HCT116 (cell line): ENCODE data around the gene PPP2R5D. TPM values are rescaled to one million over a fixed set of nuclear protein-coding genes. Genes with fewer than 3 reads are reported as not detected.
A peak's percentile ranks its signal among the peaks of the same experiment; 100 is the strongest.

Experiments used
- ATAC-seq: fragments of 200-7000 bp; cut with Tn5 transposase; 2 replicates; pipeline ENCODE4 v1.9.1; 2020; ENCODE audit warnings: mild to moderate bottlenecking, moderate library complexity
- BruUV-seq: library from RNA; stranded (reverse); fragments of 400-500 nt; replicated peaks from 2 replicates; lab custom pipeline; 2021; lab: Mats Ljungman, UMichigan
- CTCF ChIA-PET: fragments of 300-600 bp; sonication (Branson Sonifier 250); formaldehyde crosslinking; loops from one replicate; lab custom pipeline; 2021; ENCODE audit warnings: antibody characterized with exemption; lab: Charles Lee
- POLR2A ChIA-PET: fragments of 300-600, 350-600 bp; sonication (Branson Sonifier 250); formaldehyde crosslinking; loops from one replicate; lab custom pipeline; 2021; ENCODE audit warnings: antibody characterized with exemption; lab: Charles Lee
- RAD21 ChIA-PET, 2 experiments: fragments of 300-600 bp; sonication (Branson Sonifier 250); formaldehyde crosslinking; loops; one replicate each; lab custom pipeline; 2023; ENCODE audit warnings: low total read pairs in 2 of 2; ENCODE audit not compliant: uncharacterized antibody in 2 of 2, unreplicated experiment in 2 of 2, low non-redundant PET in 1 of 2; lab: Charles Lee
- DNase-seq: peaks from one replicate; pipeline ENCODE4 v3.0.0-alpha.2; 2010; ENCODE audit warnings: low read depth, low spot score
- H2AFZ ChIP-seq: fragments of 200-600 bp; shearing (Covaris generic), sonication (generic); 2 replicates; pipeline ENCODE4 v1.6.1; 2017; ENCODE audit warnings: low read depth, mixed run types, mixed read lengths, antibody characterized with exemption, low read length; ENCODE audit not compliant: poor library complexity, severe bottlenecking
- H3K27ac ChIP-seq: 2 replicates; pipeline ENCODE4 v1.5.1; 2012; ENCODE audit warnings: low read depth, low read length
- H3K27me3 ChIP-seq: fragments of 200-600 bp; sonication (generic); 2 replicates; pipeline ENCODE4 v1.6.1; 2016; ENCODE audit warnings: mixed run types, low read length, mixed read lengths; ENCODE audit not compliant: insufficient read depth
- H3K36me3 ChIP-seq, 2 experiments: fragments of 200-500 bp in 1 of 2; fragments of 200-600 bp in 1 of 2; sonication (Bioruptor generic) in 1 of 2; sonication (generic) in 1 of 2; 2 replicates each; pipeline versions ENCODE4 v1.5.1 to v1.6.1; 2014 to 2016; ENCODE audit warnings: low read length in 2 of 2, inconsistent platforms in 1 of 2, mixed read lengths in 1 of 2, mixed run types in 1 of 2; ENCODE audit not compliant: insufficient read depth in 2 of 2, control insufficient read depth in 1 of 2
- H3K4me1 ChIP-seq, 2 experiments: fragments of 200-600 bp in 1 of 2; sonication (generic) in 1 of 2; 2 replicates each; pipeline versions ENCODE4 v1.5.1 to v1.6.1; 2012 to 2017; ENCODE audit warnings: low read length in 2 of 2, inconsistent platforms in 1 of 2, mild to moderate bottlenecking in 1 of 2, mixed read lengths in 1 of 2, mixed run types in 1 of 2, moderate library complexity in 1 of 2; ENCODE audit not compliant: insufficient read depth in 2 of 2, control insufficient read depth in 1 of 2
- H3K4me2 ChIP-seq: fragments of 200-600 bp; sonication (generic); 2 replicates; pipeline ENCODE4 v1.6.1; 2017; ENCODE audit warnings: mixed run types, low read length, mixed read lengths
- H3K4me3 ChIP-seq, 2 experiments: fragments of 200-600 bp in 1 of 2; sonication (generic) in 1 of 2; replicated peaks in 1 of 2; 2 replicates each; pipeline ENCODE4 v1.5.1; 2011 to 2016; ENCODE audit warnings: low read length in 2 of 2, control low read depth in 1 of 2, low read depth in 1 of 2, mild to moderate bottlenecking in 1 of 2, mixed read lengths in 1 of 2, mixed run types in 1 of 2
- H3K79me2 ChIP-seq: fragments of 200-600 bp; sonication (generic); 2 replicates; pipeline ENCODE4 v1.6.1; 2017; ENCODE audit warnings: mild to moderate bottlenecking, mixed run types, low read length, moderate library complexity, mixed read lengths; ENCODE audit not compliant: insufficient read depth
- H3K9ac ChIP-seq: fragments of 200-600 bp; sonication (generic); 2 replicates; pipeline ENCODE4 v1.6.1; 2016; ENCODE audit warnings: low read length, mixed read lengths
- H3K9me2 ChIP-seq: fragments of 200-600 bp; sonication (generic), shearing (Covaris generic); 2 replicates; pipeline ENCODE4 v1.6.1; 2017; ENCODE audit warnings: mixed run types, mild to moderate bottlenecking, moderate library complexity; ENCODE audit not compliant: insufficient read depth
- H3K9me3 ChIP-seq, 2 experiments: fragments of 200-500 bp in 1 of 2; fragments of 200-600 bp in 1 of 2; sonication (Bioruptor generic) in 1 of 2; sonication (generic) in 1 of 2; 2 replicates each; pipeline ENCODE4 v1.6.1; 2014 to 2017; ENCODE audit warnings: low read length in 2 of 2, mixed read lengths in 2 of 2, inconsistent platforms in 1 of 2, low read depth in 1 of 2, mild to moderate bottlenecking in 1 of 2, mixed run types in 1 of 2, moderate library complexity in 1 of 2; ENCODE audit not compliant: control insufficient read depth in 1 of 2, insufficient read depth in 1 of 2
- H4K20me1 ChIP-seq: fragments of 200-600 bp; sonication (generic), shearing (Covaris generic); 2 replicates; pipeline ENCODE4 v1.6.1; 2017; ENCODE audit warnings: mixed run types, mild to moderate bottlenecking, moderate library complexity; ENCODE audit not compliant: insufficient read depth
- CEBPB ChIP-seq: IDR thresholded peaks from 2 replicates; pipeline ENCODE4 v1.6.1; 2012; ENCODE audit warnings: low read depth
- EZH2 ChIP-seq: fragments of 200-600 bp; sonication (generic); IDR thresholded peaks from 2 replicates; pipeline ENCODE4 v1.6.1; 2017; ENCODE audit warnings: antibody characterized with exemption, mixed run types
- FOSL1 ChIP-seq: IDR thresholded peaks from 2 replicates; pipeline ENCODE4 v1.6.1; 2012; ENCODE audit warnings: low read depth
- JUND ChIP-seq: IDR thresholded peaks from 2 replicates; pipeline ENCODE4 v1.6.1; 2012
- MAX ChIP-seq: IDR thresholded peaks from 2 replicates; pipeline ENCODE4 v1.6.1; 2012
- POLR2AphosphoS5 ChIP-seq: IDR thresholded peaks from 2 replicates; pipeline ENCODE4 v1.6.1; 2011; ENCODE audit warnings: mild to moderate bottlenecking, low read depth, low read length, moderate library complexity
- RAD21 ChIP-seq: IDR thresholded peaks from 2 replicates; pipeline ENCODE4 v1.6.1; 2012; ENCODE audit warnings: low read depth, mild to moderate bottlenecking
- REST ChIP-seq: IDR thresholded peaks from 2 replicates; pipeline ENCODE4 v1.6.1; 2012; ENCODE audit warnings: low read depth
- SP1 ChIP-seq: IDR thresholded peaks from 2 replicates; pipeline ENCODE4 v1.6.1; 2012; ENCODE audit warnings: low read depth
- TCF7L2 ChIP-seq: IDR thresholded peaks from 2 replicates; pipeline ENCODE4 v1.7.0; 2011; ENCODE audit warnings: borderline replicate concordance, inconsistent platforms; ENCODE audit not compliant: insufficient read depth, insufficient read length; ENCODE audit errors: extremely low read depth
- YY1 ChIP-seq: IDR thresholded peaks from 2 replicates; pipeline ENCODE4 v1.6.1; 2011; ENCODE audit warnings: low read length, low read depth, moderate library complexity, mild to moderate bottlenecking; ENCODE audit not compliant: insufficient replicate concordance; ENCODE audit errors: extremely low read depth
- ZFX ChIP-seq: fragments of 450-650 bp; IDR thresholded peaks from 2 replicates; pipeline ENCODE4 v1.6.1; 2017
- ZNF274 ChIP-seq: fragments of 200-500 bp; sonication (Bioruptor generic); IDR thresholded peaks from 2 replicates; pipeline ENCODE4 v1.6.1; 2014; ENCODE audit warnings: mild to moderate bottlenecking, low read depth, low read length, inconsistent platforms
- intact Hi-C: fragments of 100-400 bp; cut with micrococcal nuclease; formaldehyde crosslinking; loops from 2 replicates; pipeline ENCODE4 v1.10.0; 2022
- total RNA-seq: library from RNA; stranded (reverse); gene quantifications from one replicate; pipeline ENCODE4 v1.2.1, GENCODE V29; 2021; ENCODE audit not compliant: unreplicated experiment
- TF ChIP-seq, protein P1 (sequence below): IDR thresholded peaks from 2 replicates; pipeline ENCODE4 v1.6.1; 2012

PPP2R5D gene
- total RNA-seq, 1 experiment from 2014 or later, result 49.6 TPM

- Histone ChIP-seq H3K9me3 (no peaks in the 10 kb centered on the region), H3K27ac (no peak overlapping the region), H3K36me3 (peaks cover 19 to 21% of the 10 kb centered on the region in 2 experiments; a peak in 3 of 4 replicates), H3K9ac (no peak overlapping the region), H2AFZ (no peak overlapping the region), H3K4me1 (no peaks in the 10 kb centered on the region), H3K4me3 (no peak overlapping the region), H3K79me2 (peaks cover 6% of the 10 kb centered on the region), H3K4me2 (no peak overlapping the region), H3K9me2 (no peaks in the 10 kb centered on the region), H3K27me3 (no peaks in the 10 kb centered on the region), H4K20me1 (no peaks in the 10 kb centered on the region)
- POLR2A ChIA-PET, result interaction anchor here (0.6 kb wide), 1 partner anchor 36 kb away, joined by 3 read pairs; no protein-coding TSS in a partner anchor
- ATAC-seq, result 0 out of 2 replicates have a peak, but pooled peaks have one; percentile 35
- CTCF ChIA-PET, result no interaction called here
- RAD21 ChIA-PET, result no interaction called here
- BruUV-seq, result no TSS peak
- no peak for DNase-seq
- TF ChIP-seq JUND (no peak), EZH2 (no peak), RAD21 (no peak), MAX (no peak), TCF7L2 (no peak), POLR2AphosphoS5 (no peak), ZNF274 (no peak), ZFX (no peak), YY1 (no peak), REST (no peak), SP1 (no peak), FOSL1 (no peak), CEBPB (no peak)
- TF ChIP-seq, protein P1, sequence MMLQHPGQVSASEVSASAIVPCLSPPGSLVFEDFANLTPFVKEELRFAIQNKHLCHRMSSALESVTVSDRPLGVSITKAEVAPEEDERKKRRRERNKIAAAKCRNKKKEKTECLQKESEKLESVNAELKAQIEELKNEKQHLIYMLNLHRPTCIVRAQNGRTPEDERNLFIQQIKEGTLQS, result no peak
- intact Hi-C loops, result no loop called here
Measured at GRCh38 chr6:42938987-42939809, 45.2 kb upstream of the PPP2R5D start.
